ENCODE measurements around the gene FBLN2. TPM values are rescaled to one million over a fixed set of nuclear protein-coding genes. Genes with fewer than 3 reads are reported as not detected.

The FBLN2 gene
- total RNA-seq, 4 donors from 2014 or later, result 6.3 to 122 (median 25.7) TPM

- no peak for DNase-seq
Measured at GRCh38 chr3:13608969-13609725, 60.2 kb downstream of the FBLN2 start.

DNA sequence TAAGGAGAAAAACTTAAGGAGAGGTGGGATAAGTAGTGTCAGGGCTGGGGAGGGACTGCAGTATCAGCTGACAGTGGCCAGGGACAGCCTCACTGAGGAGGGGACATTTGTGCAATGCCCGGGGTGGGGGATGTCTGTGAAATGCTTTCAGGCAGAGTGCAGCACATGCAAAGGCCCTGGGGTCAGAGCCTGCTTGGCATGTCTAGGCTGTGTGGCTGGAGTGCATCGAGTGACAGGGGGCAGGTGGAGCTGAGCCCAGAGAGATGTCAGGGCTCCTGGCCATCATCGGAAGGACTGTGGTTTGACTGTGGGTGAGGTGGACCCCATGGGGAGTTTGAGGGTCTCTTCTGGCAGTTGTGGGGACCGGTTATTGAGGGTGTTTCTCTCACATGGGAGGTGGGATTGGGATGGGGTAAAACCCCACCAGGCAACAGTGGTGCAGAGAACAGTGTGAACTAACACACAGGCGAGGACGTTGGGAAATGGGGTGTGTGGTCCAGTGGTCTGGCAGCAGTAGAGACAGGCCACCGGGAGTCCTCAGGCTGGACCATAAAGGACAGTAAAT lies 61.2 kb downstream of the FBLN2 start:
- no peak for TF ChIP-seq POLR2A (IDR thresholded peaks at IDR 0.05)
- no peak for TF ChIP-seq CTCF (IDR thresholded peaks at IDR 0.05)
- Histone ChIP-seq H3K4me1 (no peaks in the 10 kb centered on the region), H3K9me3 (no peaks in the 10 kb centered on the region), H3K27ac (no peak overlapping the region), H3K36me3 (peaks cover 0 to 3% (median 0%) of the 10 kb centered on the region in 3 donors), H3K4me3 (no peak overlapping the region), H3K27me3 (peaks cover 0 to 10% (median 0%) of the 10 kb centered on the region in 4 donors)
- 87 to 89% methylated on average over 6 to 7 of the region's 7 CpGs for WGBS, 2 donors
- DNase-seq, result no peak
- intact Hi-C loops (cut with DNase I), result no loop called here

More at GRCh38 chr3:13608969-13609725, 60.2 kb downstream of the FBLN2 start:
- H3K27me3 ChIP-seq, result peaks cover 0 to 10% (median 0%) of the 10 kb centered on the region in 4 donors
- H3K9me3 ChIP-seq, result no peaks in the 10 kb centered on the region
- H3K4me1 ChIP-seq, result no peaks in the 10 kb centered on the region
- intact Hi-C loops (cut with DNase I), result no loop called here
- no peak for TF ChIP-seq CTCF (IDR thresholded peaks at IDR 0.05)
- no peak for TF ChIP-seq POLR2A (IDR thresholded peaks at IDR 0.05)
- 82 to 100% methylated on average over 2 to 12 of the region's 20 CpGs for WGBS, 2 donors
- no peaks in the 10 kb centered on the region for H3K36me3 ChIP-seq
- no peak overlapping the region for H3K4me3 ChIP-seq
- no peak overlapping the region for H3K27ac ChIP-seq

DNA sequence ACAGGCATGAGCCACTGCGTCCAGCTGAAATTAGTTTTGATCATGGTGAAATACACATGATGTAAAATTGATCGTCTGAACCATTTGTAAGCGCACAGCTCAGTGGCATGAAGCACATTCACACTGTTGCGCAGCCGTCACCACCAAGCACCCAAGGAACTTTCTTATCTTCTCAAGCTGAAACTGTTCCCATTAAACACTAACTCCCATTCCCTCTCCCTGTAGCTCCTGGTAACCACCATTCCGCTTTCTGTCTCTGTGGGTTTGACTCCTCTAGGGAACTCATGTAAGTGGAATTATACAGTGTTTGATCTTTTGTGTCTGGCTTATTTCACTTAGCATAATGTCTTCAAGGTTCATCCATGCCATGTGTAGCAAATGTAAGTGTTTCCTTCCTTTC lies 62.3 kb downstream of the FBLN2 start:
- 95% methylated on average over 6 of the region's 6 CpGs for WGBS, 2 donors
- H3K9me3 ChIP-seq, result no peaks in the 10 kb centered on the region
- intact Hi-C loops (cut with DNase I), result no loop called here
- H3K4me3 ChIP-seq, result no peak overlapping the region
- H3K27ac ChIP-seq, result no peak overlapping the region
- peaks cover 0 to 10% (median 0%) of the 10 kb centered on the region in 4 donors for H3K27me3 ChIP-seq
- TF ChIP-seq POLR2A (IDR thresholded peaks at IDR 0.05) (no peak), CTCF (IDR thresholded peaks at IDR 0.05) (no peak)
- DNase-seq, result no peak
- no peaks in the 10 kb centered on the region for H3K4me1 ChIP-seq
- H3K36me3 ChIP-seq, result peaks cover 0 to 5% (median 0%) of the 10 kb centered on the region in 3 donors

DNA sequence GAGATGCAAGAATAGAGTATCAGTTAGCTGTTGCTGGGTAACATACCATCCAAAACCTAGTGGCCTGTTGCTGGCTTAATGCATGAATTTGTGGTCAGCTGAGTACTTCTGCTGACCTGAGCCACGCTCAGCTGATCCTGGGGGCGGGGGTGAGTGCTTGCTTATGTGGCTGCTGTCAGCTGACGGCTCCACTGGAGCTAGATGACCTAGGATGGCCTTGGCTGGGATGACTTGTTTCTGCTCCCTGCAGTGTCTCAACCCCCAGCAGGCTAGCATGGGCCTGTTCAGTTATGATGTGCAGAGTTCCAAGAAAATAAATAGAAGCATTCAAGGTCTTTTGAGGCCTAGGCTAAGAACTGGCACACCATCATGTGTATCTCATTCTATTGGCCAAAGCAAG lies 63.9 kb downstream of the FBLN2 start:
- H3K27ac ChIP-seq, result peak overlapping the region in 2 of 4 donors; percentile 8 to 28
- H3K4me3 ChIP-seq, result no peak overlapping the region
- H3K36me3 ChIP-seq, result peaks cover 0 to 5% (median 0%) of the 10 kb centered on the region in 3 donors
- H3K27me3 ChIP-seq, result peaks cover 0 to 10% (median 0%) of the 10 kb centered on the region in 4 donors
- TF ChIP-seq CTCF (IDR thresholded peaks at IDR 0.05), result no peak
- TF ChIP-seq POLR2A (IDR thresholded peaks at IDR 0.05), result no peak
- no peaks in the 10 kb centered on the region for H3K4me1 ChIP-seq
- DNase-seq, result no peak
- H3K9me3 ChIP-seq, result no peaks in the 10 kb centered on the region
- 30 to 100% methylated on average over 1 to 2 of the region's 3 CpGs for WGBS, 2 donors
- intact Hi-C loops (cut with DNase I), result no loop called here
